Raji (cell line): ENCODE measurements around the gene PLCH1.

ENCODE experiments used
- POLR2A ChIP-seq: IDR thresholded peaks from 2 replicates; pipeline ENCODE4 v1.6.1; 2011; ENCODE audit warnings: low read depth, low read length, control low read depth; ENCODE audit not compliant: insufficient read depth

PLCH1 gene

GRCh38 chr3:155646669-155647068 lies 98.2 kb downstream of the PLCH1 start:
- TF ChIP-seq POLR2A: no peak

DNA sequence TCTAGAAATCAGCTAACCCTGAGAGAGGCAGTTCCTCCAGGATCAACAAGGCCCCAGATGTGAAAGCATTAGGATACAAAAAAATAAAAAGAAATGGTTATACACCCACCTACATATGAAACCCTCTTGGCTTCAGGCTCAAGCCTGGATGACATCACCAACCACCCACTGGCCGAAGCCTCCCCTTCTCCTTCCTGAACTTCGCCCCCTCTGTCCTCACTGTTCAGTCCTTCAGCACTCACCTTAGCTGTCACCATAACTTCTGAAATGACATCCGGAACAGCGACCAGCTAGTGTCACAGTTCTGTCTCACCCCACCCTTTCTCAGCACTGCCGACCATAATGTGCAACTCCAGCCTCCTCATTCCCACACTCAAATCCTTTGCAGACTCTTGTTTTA lies 98.7 kb downstream of the PLCH1 start:
- no peak for TF ChIP-seq POLR2A

- no peak for TF ChIP-seq POLR2A
Measured at GRCh38 chr3:155643581-155644165, 101.2 kb downstream of the PLCH1 start.

GRCh38 chr3:155641956-155642355 lies 102.9 kb downstream of the PLCH1 start:
- no peak for TF ChIP-seq POLR2A

GRCh38 chr3:155640098-155640497 lies 104.8 kb downstream of the PLCH1 start:
- no peak for TF ChIP-seq POLR2A

GRCh38 chr3:155639462-155640055 lies 105.3 kb downstream of the PLCH1 start:
- no peak for TF ChIP-seq POLR2A

DNA sequence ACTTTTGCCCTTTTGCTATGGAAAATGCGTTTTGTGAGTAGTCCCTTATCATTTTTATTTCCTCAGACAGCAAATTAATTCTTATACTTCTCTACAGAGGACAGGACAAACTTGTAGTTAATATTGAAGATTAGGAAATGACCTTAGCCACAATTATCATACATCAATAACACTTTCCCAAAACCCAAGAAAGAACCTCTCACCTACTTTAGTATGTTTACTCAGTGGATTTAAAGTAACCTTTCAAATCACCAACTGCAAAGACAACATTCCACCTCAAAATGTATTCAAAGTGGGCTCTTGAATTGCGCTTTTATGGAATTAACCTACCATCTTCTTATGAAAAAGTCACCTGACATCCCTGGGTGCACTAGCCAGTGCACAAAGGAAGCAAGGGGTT lies 107.3 kb downstream of the PLCH1 start:
- no peak for TF ChIP-seq POLR2A

DNA sequence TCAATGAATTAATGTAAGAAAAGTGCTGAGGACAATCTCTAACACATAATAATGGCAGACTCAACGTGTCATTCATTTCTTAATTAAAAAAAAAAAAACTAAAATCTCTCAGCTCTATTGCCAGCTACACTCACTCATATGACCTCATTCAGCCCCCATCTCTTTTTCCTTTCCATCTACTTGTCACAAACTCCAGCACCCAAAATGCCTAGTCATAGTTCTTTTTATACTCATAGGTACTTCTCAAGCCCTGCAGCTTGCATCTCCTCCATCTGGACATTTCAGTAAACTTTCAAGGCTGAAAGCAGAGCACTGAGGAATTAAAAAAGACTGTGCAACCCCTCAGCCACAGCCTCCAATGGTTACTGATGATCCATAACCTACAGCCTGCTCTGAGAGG lies 109.8 kb downstream of the PLCH1 start:
- no peak for TF ChIP-seq POLR2A

DNA sequence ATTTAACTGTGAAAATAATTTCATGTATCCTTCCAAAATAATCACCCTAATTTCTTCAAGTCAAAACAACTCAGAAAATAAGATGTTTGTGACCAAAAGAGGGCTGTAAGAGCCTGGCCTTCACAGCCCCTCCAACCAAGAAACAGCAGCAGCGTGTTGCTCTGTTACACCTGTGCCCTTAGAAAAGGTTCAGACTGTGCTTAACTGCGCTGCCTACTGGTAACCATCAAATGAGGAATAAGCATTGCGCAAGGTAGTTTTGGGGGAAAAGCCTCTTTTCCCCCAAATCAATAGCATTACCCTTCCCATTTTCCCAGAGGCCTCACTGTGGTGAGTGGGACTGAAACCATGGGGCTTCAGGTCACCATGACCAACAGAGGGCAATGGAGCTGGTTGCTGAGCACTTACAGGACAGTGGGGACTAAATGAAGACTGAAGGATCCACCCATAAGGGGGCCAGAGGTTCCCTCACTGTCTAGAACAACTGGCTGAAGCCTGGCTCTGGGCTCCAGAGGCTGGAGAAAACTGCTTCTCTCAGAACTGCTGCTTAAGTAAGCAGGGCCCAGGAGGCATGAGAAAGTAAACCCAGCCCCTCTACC lies 110.7 kb downstream of the PLCH1 start:
- TF ChIP-seq POLR2A: no peak

GRCh38 chr3:155631323-155632019 lies 113.4 kb downstream of the PLCH1 start:
- no peak for TF ChIP-seq POLR2A

DNA sequence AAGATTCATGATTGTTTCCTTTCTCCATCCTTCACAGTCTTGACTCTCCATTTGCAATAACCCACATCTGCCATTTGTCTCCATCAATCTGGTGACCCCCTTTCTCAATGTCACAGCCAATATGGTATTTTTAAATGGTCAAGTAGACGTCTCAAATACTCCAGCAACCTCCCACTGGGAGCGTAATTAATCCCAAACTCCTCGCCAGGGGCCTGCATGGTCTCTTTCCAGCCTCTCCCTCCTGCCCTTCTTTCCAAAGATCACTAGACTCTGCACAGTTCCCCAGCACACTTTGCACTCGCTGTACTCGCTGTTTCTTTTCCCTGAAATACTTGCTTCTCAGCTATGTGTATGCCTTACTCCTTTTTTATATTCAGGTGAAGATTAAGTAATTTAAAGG lies 115.3 kb downstream of the PLCH1 start:
- no peak for TF ChIP-seq POLR2A

GRCh38 chr3:155629056-155629455 lies 115.8 kb downstream of the PLCH1 start:
- no peak for TF ChIP-seq POLR2A

GRCh38 chr3:155619118-155619915 lies 125.6 kb downstream of the PLCH1 start:
- no peak for TF ChIP-seq POLR2A

DNA sequence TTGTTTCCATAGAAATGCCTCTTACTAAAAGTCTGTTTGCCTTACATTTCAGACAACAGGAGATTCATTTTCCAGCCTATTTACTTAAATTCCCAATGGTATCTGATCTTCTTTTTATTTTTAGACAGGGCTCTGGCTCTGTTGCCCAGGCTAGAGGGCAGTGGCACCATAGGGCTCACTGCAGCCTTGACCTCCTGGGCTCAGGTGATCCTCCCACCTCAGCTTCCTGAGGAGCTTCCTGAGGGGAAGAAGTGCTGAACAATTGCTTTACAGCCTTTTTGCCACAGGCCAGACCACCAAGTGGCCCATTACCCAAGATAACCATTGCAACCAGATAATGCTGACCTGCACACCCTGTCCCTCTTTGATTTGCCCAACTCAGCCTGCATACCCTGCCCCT lies 126.3 kb downstream of the PLCH1 start:
- no peak for TF ChIP-seq POLR2A

DNA sequence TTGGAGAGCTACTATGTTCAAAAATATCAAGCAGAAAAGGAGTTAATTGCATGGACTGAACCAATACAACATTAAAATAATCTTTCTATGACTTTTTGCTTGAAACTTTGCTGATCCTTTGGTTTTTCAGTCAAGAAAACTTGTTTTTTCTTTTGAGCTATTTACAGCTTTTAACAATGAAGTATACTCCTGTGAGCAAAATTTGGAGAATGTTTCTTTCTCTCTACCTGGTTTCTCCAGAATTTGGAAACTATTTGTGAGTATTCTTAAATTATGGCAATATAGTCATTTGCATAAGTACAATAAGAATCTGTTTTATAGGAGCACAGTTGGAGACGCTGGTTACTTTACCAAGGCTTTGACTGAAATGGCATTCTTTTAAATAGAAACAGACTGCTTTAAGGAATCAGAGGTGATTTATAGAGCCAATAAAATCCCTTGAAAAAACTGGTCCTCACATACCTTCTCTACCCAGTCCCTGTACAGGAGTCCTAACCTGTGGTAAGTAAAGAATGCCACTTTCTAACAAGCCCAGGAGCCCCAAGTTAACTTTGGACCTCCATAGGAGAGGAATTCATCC lies 127.4 kb downstream of the PLCH1 start:
- TF ChIP-seq POLR2A: no peak
